Loucy (cell line): ENCODE data around the gene ACSF3.

Experiments
- H2AFZ ChIP-seq: fragments of 200-600 bp; sonication (generic); 2 replicates; pipeline ENCODE4 v1.6.0; 2016; ENCODE audit warnings: antibody characterized with exemption, mild to moderate bottlenecking, low read length, moderate library complexity
- H3F3A ChIP-seq: fragments of 200-600 bp; 2 replicates; pipeline ENCODE4 v1.6.0; 2016; ENCODE audit warnings: antibody characterized with exemption, low read depth, mild to moderate bottlenecking
- H3K27me3 ChIP-seq: fragments of 200-600 bp; sonication (generic); 2 replicates; pipeline ENCODE4 v1.6.1; 2014; ENCODE audit warnings: low read length, mild to moderate bottlenecking; ENCODE audit not compliant: insufficient read depth, poor library complexity, severe bottlenecking
- H3K36me3 ChIP-seq: fragments of 200-600 bp; sonication (generic); 2 replicates; pipeline ENCODE4 v1.6.1; 2016; ENCODE audit warnings: low read length; ENCODE audit not compliant: insufficient read depth
- H3K4me1 ChIP-seq: fragments of 200-600 bp; sonication (generic); 2 replicates; pipeline ENCODE4 v1.5.1; 2014; ENCODE audit warnings: low read length, mild to moderate bottlenecking; ENCODE audit not compliant: insufficient read depth, poor library complexity, severe bottlenecking
- H3K4me2 ChIP-seq: fragments of 200-600 bp; sonication (generic); 2 replicates; pipeline ENCODE4 v1.6.0; 2014; ENCODE audit warnings: antibody characterized with exemption, low read length, low read depth, mild to moderate bottlenecking; ENCODE audit not compliant: poor library complexity, severe bottlenecking
- H3K4me3 ChIP-seq: fragments of 200-600 bp; sonication (generic); 2 replicates; pipeline ENCODE4 v1.5.1; 2014; ENCODE audit warnings: low read length, mild to moderate bottlenecking, mixed read lengths; ENCODE audit not compliant: poor library complexity, severe bottlenecking
- H3K79me2 ChIP-seq: fragments of 200-600 bp; sonication (generic); 2 replicates; pipeline ENCODE4 v1.6.1; 2014; ENCODE audit warnings: low read length; ENCODE audit not compliant: insufficient read depth
- H3K9ac ChIP-seq: fragments of 200-600 bp; sonication (generic); 2 replicates; pipeline ENCODE4 v1.6.0; 2014; ENCODE audit warnings: mild to moderate bottlenecking, low read depth, low read length, moderate library complexity; ENCODE audit not compliant: poor library complexity, severe bottlenecking
- H3K9me2 ChIP-seq: fragments of 200-600 bp; sonication (generic); replicated peaks from 2 replicates; pipeline ENCODE4 v1.6.1; 2016; ENCODE audit warnings: low read depth, low read length, mixed read lengths
- H3K9me3 ChIP-seq: fragments of 200-600 bp; sonication (generic); 2 replicates; pipeline ENCODE4 v1.6.1; 2014; ENCODE audit warnings: mild to moderate bottlenecking, antibody characterized with exemption, low read length, low read depth; ENCODE audit not compliant: insufficient read depth
- H4K20me1 ChIP-seq: fragments of 200-600 bp; sonication (generic); 2 replicates; pipeline ENCODE4 v1.6.0; 2014; ENCODE audit warnings: antibody characterized with exemption, low read length, mild to moderate bottlenecking; ENCODE audit not compliant: insufficient read depth, poor library complexity, severe bottlenecking
- EZH2phosphoT487 ChIP-seq: fragments of 200-600 bp; IDR thresholded peaks from 2 replicates; pipeline ENCODE4 v1.6.1; 2018; ENCODE audit warnings: antibody characterized with exemption, mild to moderate bottlenecking, moderate library complexity, borderline replicate concordance
- TF ChIP-seq, protein P1 (sequence below): fragments of 200-600 bp; sonication (generic); conservative IDR thresholded peaks from 2 replicates; pipeline ENCODE4 v1.5.1; 2014; ENCODE audit warnings: mild to moderate bottlenecking, antibody characterized with exemption, low read length

ACSF3 gene

DNA sequence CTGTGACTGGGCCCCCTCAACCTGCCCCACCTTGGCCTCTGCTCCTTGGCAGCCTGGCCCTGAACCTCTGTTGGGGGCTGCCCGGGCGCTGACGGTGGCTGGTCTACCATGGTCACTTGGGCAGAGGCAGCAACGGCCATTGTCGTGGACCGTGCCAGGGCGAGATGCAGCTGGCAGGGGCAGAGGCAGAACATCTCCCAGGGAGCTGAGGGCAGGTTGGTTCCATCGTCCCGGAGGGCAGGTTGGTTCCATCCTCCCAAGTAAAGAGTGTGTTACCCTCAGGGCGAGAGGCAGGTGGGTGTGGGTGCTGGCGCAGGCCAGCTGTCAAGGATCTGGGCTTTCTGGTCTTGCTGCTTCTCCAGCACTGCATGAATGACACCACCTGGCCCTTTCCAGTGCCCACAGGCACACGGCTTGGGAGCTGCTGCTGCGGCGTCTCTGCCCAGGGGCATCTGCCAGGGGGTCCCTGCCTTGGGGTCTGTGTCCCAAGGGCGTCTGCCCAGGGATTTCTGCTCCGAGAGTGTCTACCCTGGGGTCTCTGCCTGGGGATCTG is 12.0 kb downstream of the ACSF3 start:
- H3K9ac ChIP-seq = no peak overlapping the region
- H3K4me1 ChIP-seq = no peaks in the 10 kb centered on the region

DNA sequence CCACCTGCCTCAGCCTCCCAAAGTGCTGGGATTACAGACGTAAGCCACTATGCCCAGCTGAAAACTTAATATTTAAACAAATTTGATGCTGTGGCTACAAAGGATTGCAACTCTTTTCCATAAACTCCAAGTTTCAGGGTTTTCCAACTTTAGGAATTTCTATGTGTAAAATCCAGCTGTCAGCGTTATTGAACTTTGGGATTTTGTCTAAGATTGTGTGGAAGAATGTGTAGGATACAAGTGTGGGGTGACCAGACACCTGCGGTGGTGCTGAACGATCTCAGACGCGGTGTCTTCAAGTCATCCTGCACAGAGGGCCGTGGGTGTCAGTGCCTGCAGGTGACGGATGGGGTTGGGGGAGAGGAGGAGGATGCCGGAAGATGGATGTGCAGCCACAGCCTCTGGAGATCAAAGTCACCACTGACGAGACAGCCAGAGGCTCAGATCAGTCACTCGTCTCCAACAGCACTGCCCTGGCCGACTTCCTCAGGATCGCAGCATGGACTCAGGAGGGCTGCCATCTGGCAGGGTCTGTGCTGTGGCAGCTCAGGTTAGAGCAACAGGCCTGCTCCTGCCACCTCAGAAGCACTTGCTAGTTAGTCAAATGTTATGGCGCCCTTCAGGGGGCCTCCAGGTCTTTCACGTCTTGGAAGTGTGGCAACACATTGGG is 13.0 kb downstream of the ACSF3 start:
- H4K20me1 ChIP-seq = no peaks in the 10 kb centered on the region
- H3K4me3 ChIP-seq = no peak overlapping the region
- no peak overlapping the region for H3K9ac ChIP-seq
- peaks cover 3% of the 10 kb centered on the region; the same call in 1 of the 2 replicates for H3K36me3 ChIP-seq
- H3K4me2 ChIP-seq = no peak overlapping the region
- H3K79me2 ChIP-seq = no peaks in the 10 kb centered on the region
- H3K9me2 ChIP-seq = no peaks in the 10 kb centered on the region
- H3K27me3 ChIP-seq = no peaks in the 10 kb centered on the region
- no peak overlapping the region for H2AFZ ChIP-seq
- no peaks in the 10 kb centered on the region for H3K4me1 ChIP-seq
- TF ChIP-seq, protein P1, sequence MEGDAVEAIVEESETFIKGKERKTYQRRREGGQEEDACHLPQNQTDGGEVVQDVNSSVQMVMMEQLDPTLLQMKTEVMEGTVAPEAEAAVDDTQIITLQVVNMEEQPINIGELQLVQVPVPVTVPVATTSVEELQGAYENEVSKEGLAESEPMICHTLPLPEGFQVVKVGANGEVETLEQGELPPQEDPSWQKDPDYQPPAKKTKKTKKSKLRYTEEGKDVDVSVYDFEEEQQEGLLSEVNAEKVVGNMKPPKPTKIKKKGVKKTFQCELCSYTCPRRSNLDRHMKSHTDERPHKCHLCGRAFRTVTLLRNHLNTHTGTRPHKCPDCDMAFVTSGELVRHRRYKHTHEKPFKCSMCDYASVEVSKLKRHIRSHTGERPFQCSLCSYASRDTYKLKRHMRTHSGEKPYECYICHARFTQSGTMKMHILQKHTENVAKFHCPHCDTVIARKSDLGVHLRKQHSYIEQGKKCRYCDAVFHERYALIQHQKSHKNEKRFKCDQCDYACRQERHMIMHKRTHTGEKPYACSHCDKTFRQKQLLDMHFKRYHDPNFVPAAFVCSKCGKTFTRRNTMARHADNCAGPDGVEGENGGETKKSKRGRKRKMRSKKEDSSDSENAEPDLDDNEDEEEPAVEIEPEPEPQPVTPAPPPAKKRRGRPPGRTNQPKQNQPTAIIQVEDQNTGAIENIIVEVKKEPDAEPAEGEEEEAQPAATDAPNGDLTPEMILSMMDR = no peak
- TF ChIP-seq EZH2phosphoT487 = no peak
- H3F3A ChIP-seq = no peaks in the 10 kb centered on the region
- H3K9me3 ChIP-seq = no peaks in the 10 kb centered on the region

More for the DNA sequence above, 12.0 kb downstream of the ACSF3 start:
- no peaks in the 10 kb centered on the region for H3F3A ChIP-seq
- H3K27me3 ChIP-seq = no peaks in the 10 kb centered on the region
- H3K9me2 ChIP-seq = no peaks in the 10 kb centered on the region
- H3K9me3 ChIP-seq = no peaks in the 10 kb centered on the region
- H3K79me2 ChIP-seq = no peaks in the 10 kb centered on the region
- no peak overlapping the region for H2AFZ ChIP-seq
- no peak overlapping the region for H3K4me2 ChIP-seq
- TF ChIP-seq, protein P1 = no peak
- no peak for TF ChIP-seq EZH2phosphoT487
- peaks cover 3% of the 10 kb centered on the region; the same call in 1 of the 2 replicates for H3K36me3 ChIP-seq
- no peaks in the 10 kb centered on the region for H4K20me1 ChIP-seq
- H3K4me3 ChIP-seq = no peak overlapping the region

DNA sequence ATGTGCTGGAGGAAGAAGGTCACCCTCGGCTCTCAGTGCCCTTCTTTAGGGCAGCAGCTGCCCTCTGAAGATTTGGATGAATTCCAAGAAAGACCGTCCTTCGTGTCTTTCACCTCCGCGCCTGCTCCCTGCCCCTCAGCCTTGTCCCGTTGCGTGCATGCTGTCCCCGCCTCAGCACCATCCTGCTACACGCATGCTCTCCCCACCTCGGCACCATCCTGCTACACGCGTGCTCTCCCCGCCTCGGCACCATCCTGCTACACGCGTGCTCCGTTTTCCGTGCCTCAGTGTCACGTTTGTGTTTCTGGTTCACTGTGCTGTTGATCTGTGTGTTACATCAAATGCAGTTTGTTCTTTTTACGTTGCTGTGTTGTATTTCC is 13.5 kb downstream of the ACSF3 start:
- no peaks in the 10 kb centered on the region for H3K9me3 ChIP-seq
- H4K20me1 ChIP-seq = no peaks in the 10 kb centered on the region
- no peaks in the 10 kb centered on the region for H3K79me2 ChIP-seq
- H2AFZ ChIP-seq = no peak overlapping the region
- H3K4me1 ChIP-seq = no peaks in the 10 kb centered on the region
- no peaks in the 10 kb centered on the region for H3K9me2 ChIP-seq
- no peaks in the 10 kb centered on the region for H3K27me3 ChIP-seq
- H3K4me2 ChIP-seq = no peak overlapping the region
- peaks cover 3% of the 10 kb centered on the region; the same call in 1 of the 2 replicates for H3K36me3 ChIP-seq
- H3K9ac ChIP-seq = no peak overlapping the region
- H3F3A ChIP-seq = no peaks in the 10 kb centered on the region
- no peak overlapping the region for H3K4me3 ChIP-seq
- TF ChIP-seq, protein P1 = no peak
- no peak for TF ChIP-seq EZH2phosphoT487
